DOHH2 (cell line): Measurements from ENCODE around the gene KLK3.

ENCODE experiments used
- EZH2phosphoT487 ChIP-seq: fragments of 200-600 bp; sonication (generic); IDR thresholded peaks from 2 replicates; pipeline ENCODE4 v1.6.1; 2017; ENCODE audit warnings: borderline replicate concordance, mild to moderate bottlenecking, antibody characterized with exemption, low read length, moderate library complexity, mixed read lengths
- TF ChIP-seq, protein P1 (sequence below): fragments of 200-600 bp; sonication (generic); IDR thresholded peaks from one replicate; pipeline ENCODE4 v1.5.1; 2014; ENCODE audit warnings: antibody characterized with exemption, mild to moderate bottlenecking, low read depth, low read length; ENCODE audit not compliant: poor library complexity, severe bottlenecking

- TF ChIP-seq, protein P1, sequence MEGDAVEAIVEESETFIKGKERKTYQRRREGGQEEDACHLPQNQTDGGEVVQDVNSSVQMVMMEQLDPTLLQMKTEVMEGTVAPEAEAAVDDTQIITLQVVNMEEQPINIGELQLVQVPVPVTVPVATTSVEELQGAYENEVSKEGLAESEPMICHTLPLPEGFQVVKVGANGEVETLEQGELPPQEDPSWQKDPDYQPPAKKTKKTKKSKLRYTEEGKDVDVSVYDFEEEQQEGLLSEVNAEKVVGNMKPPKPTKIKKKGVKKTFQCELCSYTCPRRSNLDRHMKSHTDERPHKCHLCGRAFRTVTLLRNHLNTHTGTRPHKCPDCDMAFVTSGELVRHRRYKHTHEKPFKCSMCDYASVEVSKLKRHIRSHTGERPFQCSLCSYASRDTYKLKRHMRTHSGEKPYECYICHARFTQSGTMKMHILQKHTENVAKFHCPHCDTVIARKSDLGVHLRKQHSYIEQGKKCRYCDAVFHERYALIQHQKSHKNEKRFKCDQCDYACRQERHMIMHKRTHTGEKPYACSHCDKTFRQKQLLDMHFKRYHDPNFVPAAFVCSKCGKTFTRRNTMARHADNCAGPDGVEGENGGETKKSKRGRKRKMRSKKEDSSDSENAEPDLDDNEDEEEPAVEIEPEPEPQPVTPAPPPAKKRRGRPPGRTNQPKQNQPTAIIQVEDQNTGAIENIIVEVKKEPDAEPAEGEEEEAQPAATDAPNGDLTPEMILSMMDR = no peak
- TF ChIP-seq EZH2phosphoT487 = no peak
Observed at GRCh38 chr19:50897612-50898011, 42.9 kb downstream of the KLK3 start.
